ENCODE measurements around the gene MC5R.

The MC5R gene

GRCh38 chr18:13823707-13824395 lies at the start of gene MC5R:
Gene MC5R (plus strand): TSS chr18:13824149. CDS start chr18:13825766, 1,617 bp downstream.
- peak; percentile 76 for DNase-seq

- DNase-seq = no peak
These were observed 48.9 kb upstream of the MC5R start for GRCh38 chr18:13775058-13775457.

- DNase-seq = no peak
These were observed 32.8 kb upstream of the MC5R start for GRCh38 chr18:13791181-13791580.

- DNase-seq = no peak
These were observed 30.1 kb upstream of the MC5R start for GRCh38 chr18:13793819-13794218.

- no peak for DNase-seq
These were observed 27.4 kb upstream of the MC5R start for GRCh38 chr18:13796515-13796914.

- DNase-seq = no peak
These were observed 26.8 kb upstream of the MC5R start for GRCh38 chr18:13797157-13797611.

GRCh38 chr18:13799396-13799795 lies 24.6 kb upstream of the MC5R start:
- no peak for DNase-seq

- DNase-seq = peak; percentile 53
These were observed 23.3 kb upstream of the MC5R start for GRCh38 chr18:13800505-13801259.

GRCh38 chr18:13801260-13801601 lies 22.7 kb upstream of the MC5R start:
- DNase-seq = no peak

GRCh38 chr18:13804305-13804704 lies 19.6 kb upstream of the MC5R start:
- DNase-seq = no peak

- DNase-seq = no peak
These were observed 15.5 kb upstream of the MC5R start for GRCh38 chr18:13808294-13809042.

GRCh38 chr18:13809043-13809430 lies 14.9 kb upstream of the MC5R start:
- DNase-seq = no peak

- no peak for DNase-seq
These were observed 14.3 kb upstream of the MC5R start for GRCh38 chr18:13809531-13810255.

GRCh38 chr18:13810950-13811485 lies 12.9 kb upstream of the MC5R start:
- DNase-seq = no peak

- DNase-seq = no peak
These were observed 12.0 kb upstream of the MC5R start for GRCh38 chr18:13811993-13812392.

GRCh38 chr18:13813271-13813849 lies 10.6 kb upstream of the MC5R start:
- DNase-seq = peak; percentile 71

- DNase-seq = no peak
These were observed 2.3 kb downstream of the MC5R start for GRCh38 chr18:13826209-13826608.

GRCh38 chr18:13831864-13832508 lies 8.0 kb downstream of the MC5R start:
- DNase-seq = no peak

- DNase-seq = no peak
These were observed 10.6 kb downstream of the MC5R start for GRCh38 chr18:13834496-13835015.

GRCh38 chr18:13835202-13835601 lies 11.3 kb downstream of the MC5R start:
- DNase-seq = no peak

- DNase-seq = no peak
These were observed 12.6 kb downstream of the MC5R start for GRCh38 chr18:13836559-13836958.

GRCh38 chr18:13849791-13850190 lies 25.8 kb downstream of the MC5R start:
- DNase-seq = no peak

Measured in suppressor macrophage treated with lipopolysaccharide for 4 hours (primary cell).